ENCODE data around the gene NSD2.

DNA sequence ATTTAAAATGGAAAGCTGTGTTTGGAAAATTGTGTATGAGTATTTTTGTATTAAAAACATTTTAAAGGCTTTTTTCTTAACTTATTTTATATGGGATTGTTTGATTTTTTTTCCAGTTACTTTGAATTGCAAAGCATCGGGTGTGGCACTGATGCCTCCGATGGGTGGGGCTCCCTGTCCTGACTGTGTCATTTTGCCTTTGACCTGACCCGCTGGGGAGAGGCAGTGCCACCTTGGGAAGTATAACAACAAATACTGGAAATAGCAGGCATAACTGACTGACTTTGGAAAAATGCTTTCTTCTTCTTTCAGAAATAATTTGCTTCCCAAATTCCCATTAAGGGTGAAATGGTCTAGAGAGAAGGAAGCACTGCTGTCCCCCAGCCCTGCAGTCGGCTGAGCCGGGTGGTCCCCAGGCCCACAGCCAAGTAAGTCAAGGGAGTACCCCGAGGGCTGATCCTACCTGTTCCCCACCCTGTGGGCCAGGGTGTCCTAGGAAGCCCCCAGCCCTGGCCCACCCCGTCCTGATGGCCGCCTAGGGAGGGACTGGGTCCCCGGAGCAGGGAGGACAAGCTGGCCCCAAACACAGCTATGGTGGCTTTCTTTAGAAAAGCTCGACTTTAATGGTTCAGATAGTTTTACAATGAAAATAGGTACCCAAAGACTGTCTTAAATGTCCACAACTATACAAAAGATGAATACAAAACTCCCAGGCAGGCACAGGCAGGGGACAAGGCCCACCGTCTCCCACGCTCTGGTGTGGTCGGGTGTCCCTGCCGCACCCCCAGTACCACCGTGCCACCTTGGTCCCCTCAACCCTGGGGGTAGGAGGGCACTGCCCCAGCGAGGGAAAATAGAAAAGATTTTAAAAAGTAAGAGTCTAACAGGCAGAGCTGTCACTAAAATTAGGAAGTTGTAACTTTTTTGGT is 111.2 kb downstream of the NSD2 start:
- TF ChIP-seq POLR2A (IDR thresholded peaks at IDR 0.05): no peak
- TF ChIP-seq, protein P1, sequence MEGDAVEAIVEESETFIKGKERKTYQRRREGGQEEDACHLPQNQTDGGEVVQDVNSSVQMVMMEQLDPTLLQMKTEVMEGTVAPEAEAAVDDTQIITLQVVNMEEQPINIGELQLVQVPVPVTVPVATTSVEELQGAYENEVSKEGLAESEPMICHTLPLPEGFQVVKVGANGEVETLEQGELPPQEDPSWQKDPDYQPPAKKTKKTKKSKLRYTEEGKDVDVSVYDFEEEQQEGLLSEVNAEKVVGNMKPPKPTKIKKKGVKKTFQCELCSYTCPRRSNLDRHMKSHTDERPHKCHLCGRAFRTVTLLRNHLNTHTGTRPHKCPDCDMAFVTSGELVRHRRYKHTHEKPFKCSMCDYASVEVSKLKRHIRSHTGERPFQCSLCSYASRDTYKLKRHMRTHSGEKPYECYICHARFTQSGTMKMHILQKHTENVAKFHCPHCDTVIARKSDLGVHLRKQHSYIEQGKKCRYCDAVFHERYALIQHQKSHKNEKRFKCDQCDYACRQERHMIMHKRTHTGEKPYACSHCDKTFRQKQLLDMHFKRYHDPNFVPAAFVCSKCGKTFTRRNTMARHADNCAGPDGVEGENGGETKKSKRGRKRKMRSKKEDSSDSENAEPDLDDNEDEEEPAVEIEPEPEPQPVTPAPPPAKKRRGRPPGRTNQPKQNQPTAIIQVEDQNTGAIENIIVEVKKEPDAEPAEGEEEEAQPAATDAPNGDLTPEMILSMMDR (IDR thresholded peaks at IDR 0.05): no peak
